ENCODE data around the gene YBX3.

Gene YBX3

GRCh38 chr12:10732549-10732948 lies 9.4 kb upstream of the YBX3 start:
- DNase-seq (no peak), ATAC-seq (no peak)
- H3K9me3 Mint-ChIP-seq, result no peaks in the 10 kb centered on the region
- no peak overlapping the region for H3K27ac Mint-ChIP-seq
- no peak overlapping the region for H3K4me3 Mint-ChIP-seq
- peaks cover 18% of the 10 kb centered on the region for H3K27me3 Mint-ChIP-seq
- peaks cover 11% of the 10 kb centered on the region for H3K4me1 Mint-ChIP-seq

- Mint-ChIP-seq H3K4me3 (no peak overlapping the region), H3K27me3 (peaks cover 18% of the 10 kb centered on the region), H3K27ac (no peak overlapping the region), H3K9me3 (no peaks in the 10 kb centered on the region), H3K4me1 (peaks cover 11% of the 10 kb centered on the region)
- no peak for DNase-seq
- ATAC-seq, result no peak
Observed at GRCh38 chr12:10732066-10732465, 8.9 kb upstream of the YBX3 start.

GRCh38 chr12:10730559-10730958 lies 7.4 kb upstream of the YBX3 start:
- H3K9me3 Mint-ChIP-seq, result no peaks in the 10 kb centered on the region
- H3K27me3 Mint-ChIP-seq, result peaks cover 27% of the 10 kb centered on the region
- no peak for DNase-seq
- H3K4me1 Mint-ChIP-seq, result peaks cover 8% of the 10 kb centered on the region
- no peak overlapping the region for H3K4me3 Mint-ChIP-seq
- ATAC-seq, result no peak
- no peak overlapping the region for H3K27ac Mint-ChIP-seq

- no peak overlapping the region for H3K27ac Mint-ChIP-seq
- DNase-seq (no peak), ATAC-seq (no peak)
- no peaks in the 10 kb centered on the region for H3K9me3 Mint-ChIP-seq
- no peak overlapping the region for H3K4me3 Mint-ChIP-seq
- peaks cover 18% of the 10 kb centered on the region for H3K27me3 Mint-ChIP-seq
- H3K4me1 Mint-ChIP-seq, result peaks cover 9% of the 10 kb centered on the region
Observed at GRCh38 chr12:10728091-10728490, 5.0 kb upstream of the YBX3 start.

GRCh38 chr12:10726945-10727344 lies 3.8 kb upstream of the YBX3 start:
- peaks cover 11% of the 10 kb centered on the region for H3K4me1 Mint-ChIP-seq
- no peak for ATAC-seq

GRCh38 chr12:10725003-10725402 lies 1.9 kb upstream of the YBX3 start:
- no peaks in the 10 kb centered on the region for H3K9me3 Mint-ChIP-seq
- H3K4me1 Mint-ChIP-seq, result peaks cover 30% of the 10 kb centered on the region
- no peak overlapping the region for H3K4me3 Mint-ChIP-seq
- peaks cover 10% of the 10 kb centered on the region for H3K27me3 Mint-ChIP-seq
- no peak for ATAC-seq
- DNase-seq, result no peak
- H3K27ac Mint-ChIP-seq, result no peak overlapping the region

More at GRCh38 chr12:10726945-10727344, 3.8 kb upstream of the YBX3 start:
- Mint-ChIP-seq H3K4me3 (no peak overlapping the region), H3K27me3 (peaks cover 10% of the 10 kb centered on the region), H3K9me3 (no peaks in the 10 kb centered on the region), H3K27ac (no peak overlapping the region)
- no peak for DNase-seq

- peaks cover 10% of the 10 kb centered on the region for H3K27me3 Mint-ChIP-seq
- DNase-seq (peak; percentile 74 to 75), ATAC-seq (peak; percentile 79)
- no peaks in the 10 kb centered on the region for H3K9me3 Mint-ChIP-seq
- H3K4me3 Mint-ChIP-seq, result peak overlapping the region; percentile 95 to 98
- peaks cover 53% of the 10 kb centered on the region for H3K4me1 Mint-ChIP-seq
- peak overlapping the region; percentile 99 for H3K27ac Mint-ChIP-seq
Observed at GRCh38 chr12:10722502-10722904, 620 bp downstream of the YBX3 start.

GRCh38 chr12:10721651-10722501 lies 1.2 kb downstream of the YBX3 start:
- Mint-ChIP-seq H3K27ac (peak overlapping the region; percentile 99), H3K9me3 (no peaks in the 10 kb centered on the region), H3K27me3 (peaks cover 10% of the 10 kb centered on the region), H3K4me3 (peak overlapping the region; percentile 95 to 98), H3K4me1 (peaks cover 59% of the 10 kb centered on the region)
- DNase-seq, result peak; percentile 50 to 80
- ATAC-seq, result peak; percentile 76

- Mint-ChIP-seq H3K4me3 (peak overlapping the region; percentile 95 to 98), H3K9me3 (no peaks in the 10 kb centered on the region), H3K27me3 (peaks cover 5% of the 10 kb centered on the region), H3K27ac (peak overlapping the region; percentile 19 to 99), H3K4me1 (peaks cover 67% of the 10 kb centered on the region)
- ATAC-seq, result no peak
- DNase-seq, result no peak
Observed at GRCh38 chr12:10720974-10721650, 2.0 kb downstream of the YBX3 start.

GRCh38 chr12:10719482-10719881 lies 3.6 kb downstream of the YBX3 start:
- Mint-ChIP-seq H3K4me1 (peaks cover 76% of the 10 kb centered on the region), H3K27me3 (no peaks in the 10 kb centered on the region), H3K27ac (no peak overlapping the region), H3K4me3 (peak overlapping the region; percentile 25 to 44), H3K9me3 (no peaks in the 10 kb centered on the region)
- ATAC-seq (no peak), DNase-seq (no peak)

GRCh38 chr12:10718279-10718821 lies 4.8 kb downstream of the YBX3 start:
- H3K4me1 Mint-ChIP-seq, result peaks cover 67% of the 10 kb centered on the region
- no peaks in the 10 kb centered on the region for H3K27me3 Mint-ChIP-seq
- H3K4me3 Mint-ChIP-seq, result no peak overlapping the region
- H3K9me3 Mint-ChIP-seq, result no peaks in the 10 kb centered on the region
- no peak for DNase-seq
- ATAC-seq, result no peak
- no peak overlapping the region for H3K27ac Mint-ChIP-seq

GRCh38 chr12:10717410-10717809 lies 5.7 kb downstream of the YBX3 start:
- Mint-ChIP-seq H3K9me3 (no peaks in the 10 kb centered on the region), H3K27me3 (no peaks in the 10 kb centered on the region), H3K4me3 (no peak overlapping the region), H3K27ac (no peak overlapping the region), H3K4me1 (peaks cover 67% of the 10 kb centered on the region)
- DNase-seq (no peak), ATAC-seq (no peak)

- Mint-ChIP-seq H3K27me3 (no peaks in the 10 kb centered on the region), H3K4me1 (peaks cover 63% of the 10 kb centered on the region), H3K4me3 (peak overlapping the region in 1 of 2 donors; percentile 8), H3K27ac (peak overlapping the region in 1 of 2 donors; percentile 71), H3K9me3 (no peaks in the 10 kb centered on the region)
- DNase-seq, result no peak
- ATAC-seq, result no peak
Observed at GRCh38 chr12:10716704-10717315, 6.3 kb downstream of the YBX3 start.

GRCh38 chr12:10716277-10716676 lies 6.8 kb downstream of the YBX3 start:
- Mint-ChIP-seq H3K27ac (no peak overlapping the region), H3K9me3 (no peaks in the 10 kb centered on the region), H3K4me1 (peaks cover 58% of the 10 kb centered on the region), H3K4me3 (peak overlapping the region in 1 of 2 donors; percentile 8), H3K27me3 (no peaks in the 10 kb centered on the region)
- DNase-seq (no peak), ATAC-seq (no peak)

GRCh38 chr12:10715491-10715890 lies 7.6 kb downstream of the YBX3 start:
- peak overlapping the region; percentile 9 to 24 for H3K4me3 Mint-ChIP-seq
- peaks cover 51% of the 10 kb centered on the region for H3K4me1 Mint-ChIP-seq
- no peaks in the 10 kb centered on the region for H3K9me3 Mint-ChIP-seq
- ATAC-seq (peak; percentile 80), DNase-seq (no peak)
- H3K27me3 Mint-ChIP-seq, result no peaks in the 10 kb centered on the region
- peak overlapping the region in 1 of 2 donors; percentile 2 for H3K27ac Mint-ChIP-seq

All from stimulated activated naive CD8-positive, alpha-beta T cell treated with anti-CD3 and anti-CD28 coated beads, Interleukin-15, amount 100 ng/mL, for 72 hours (primary cell).